NCI-H82 (cell line): ENCODE results near the gene EFCAB11.

Source experiments
- DNase-seq: peaks from one replicate; lab custom pipeline; 2025; lab: John Stamatoyannopoulos, UW

Gene EFCAB11

DNA sequence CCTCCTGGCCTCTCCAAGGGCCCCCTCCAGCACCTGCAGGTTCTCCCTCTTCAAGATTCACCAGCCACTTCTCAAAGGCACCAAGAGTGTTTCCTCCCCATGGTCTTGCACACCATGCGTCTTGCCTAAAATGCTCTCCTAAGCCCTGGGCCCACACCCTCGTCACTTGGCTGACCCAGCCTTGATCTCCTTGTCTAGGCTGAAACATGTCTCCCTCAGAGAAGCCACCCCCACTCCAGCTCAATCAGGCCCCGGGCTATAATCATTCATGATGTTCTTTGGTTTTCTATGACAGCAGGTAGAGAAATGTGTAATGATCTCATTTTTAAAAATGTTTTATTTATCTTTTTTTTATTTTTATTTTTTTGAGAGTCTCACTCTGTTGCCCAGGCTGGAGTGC is 88.1 kb downstream of the EFCAB11 start:
- DNase-seq, result no peak

GRCh38 chr14:89865153-89865552 is 89.4 kb downstream of the EFCAB11 start:
- no peak for DNase-seq

- no peak for DNase-seq
These were observed 91.7 kb downstream of the EFCAB11 start for GRCh38 chr14:89862856-89863255.

- DNase-seq, result no peak
These were observed 92.9 kb downstream of the EFCAB11 start for GRCh38 chr14:89861630-89862029.

DNA sequence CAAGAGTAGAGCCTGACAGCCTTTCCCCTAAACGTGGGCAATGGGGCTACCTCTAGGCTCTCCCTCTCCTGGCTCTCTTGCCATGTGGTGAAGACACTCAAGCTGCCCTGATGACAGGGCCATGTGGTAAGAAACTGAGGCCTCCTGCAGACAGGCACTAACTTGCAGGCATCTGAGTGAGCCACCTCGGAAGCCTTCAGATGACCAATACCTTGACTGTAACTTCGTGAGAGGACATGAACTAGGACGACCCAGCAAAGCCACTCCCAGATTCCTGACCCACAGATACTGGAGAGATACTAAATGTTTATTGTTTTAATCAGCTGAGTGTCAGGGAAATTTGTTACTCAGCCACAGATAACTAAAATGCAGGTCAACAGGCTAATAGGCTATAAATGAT is 96.4 kb downstream of the EFCAB11 start:
- DNase-seq, result no peak

- DNase-seq, result no peak
These were observed 97.6 kb downstream of the EFCAB11 start for GRCh38 chr14:89856871-89857345.

DNA sequence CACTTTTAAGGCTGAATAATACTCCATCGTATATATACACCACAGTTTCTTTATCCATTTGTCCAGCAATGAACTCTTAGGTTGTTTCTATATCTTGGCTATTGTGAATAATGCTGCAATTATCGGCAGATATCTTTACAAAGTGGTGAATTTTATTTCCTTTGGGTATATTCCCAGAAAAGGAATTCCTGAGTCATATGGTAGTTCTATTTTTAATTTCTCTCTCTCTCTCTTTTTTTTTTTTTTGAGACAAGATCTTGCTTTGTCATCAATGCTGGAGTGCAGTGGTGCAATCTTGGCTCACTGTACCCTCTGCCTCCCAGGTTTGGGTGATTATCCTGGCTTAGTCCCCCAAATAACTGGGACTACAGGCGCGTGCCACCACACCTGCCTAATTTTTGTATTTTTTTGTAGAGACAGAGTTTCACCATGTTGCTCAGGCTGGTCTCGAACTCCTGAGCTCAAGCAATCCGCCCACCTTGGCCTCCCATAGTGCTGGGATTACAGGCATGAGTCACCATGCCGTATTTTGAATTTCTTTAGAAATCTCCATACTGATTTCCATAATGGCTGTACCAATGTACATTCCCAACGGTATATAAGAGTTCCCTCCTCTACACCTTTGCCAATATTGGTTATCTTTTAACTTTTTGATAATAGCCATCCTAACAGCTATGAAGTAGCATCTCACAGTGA is 98.4 kb downstream of the EFCAB11 start:
- DNase-seq, result no peak

GRCh38 chr14:89853936-89854693 is 100.4 kb downstream of the EFCAB11 start:
- no peak for DNase-seq

DNA sequence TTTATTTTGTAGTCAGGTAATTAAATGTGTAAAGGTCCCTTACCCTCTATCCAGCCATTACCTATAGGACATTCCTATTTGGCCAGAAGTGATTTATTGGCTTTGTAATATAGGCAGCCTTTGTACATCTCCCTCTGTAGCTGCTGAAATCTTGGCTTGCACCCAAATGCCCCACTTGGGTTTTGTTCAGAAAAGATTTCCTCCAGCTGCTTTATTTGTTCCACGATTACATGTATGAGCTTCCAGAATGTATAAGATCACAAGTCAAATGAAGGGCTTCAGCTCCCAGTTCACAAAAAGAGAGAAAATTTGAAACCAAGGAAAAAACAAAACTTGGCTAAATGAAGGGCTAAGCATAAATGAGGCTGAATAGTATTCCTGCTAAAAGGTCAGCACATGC is 103.4 kb downstream of the EFCAB11 start:
- DNase-seq, result no peak

GRCh38 chr14:89849931-89850330 is 104.6 kb downstream of the EFCAB11 start:
- no peak for DNase-seq

GRCh38 chr14:89848165-89848564 is 106.4 kb downstream of the EFCAB11 start:
- peak; percentile 51 for DNase-seq

GRCh38 chr14:89845346-89845745 is 109.2 kb downstream of the EFCAB11 start:
- no peak for DNase-seq

GRCh38 chr14:89844508-89844907 is 110.0 kb downstream of the EFCAB11 start:
- DNase-seq, result no peak

DNA sequence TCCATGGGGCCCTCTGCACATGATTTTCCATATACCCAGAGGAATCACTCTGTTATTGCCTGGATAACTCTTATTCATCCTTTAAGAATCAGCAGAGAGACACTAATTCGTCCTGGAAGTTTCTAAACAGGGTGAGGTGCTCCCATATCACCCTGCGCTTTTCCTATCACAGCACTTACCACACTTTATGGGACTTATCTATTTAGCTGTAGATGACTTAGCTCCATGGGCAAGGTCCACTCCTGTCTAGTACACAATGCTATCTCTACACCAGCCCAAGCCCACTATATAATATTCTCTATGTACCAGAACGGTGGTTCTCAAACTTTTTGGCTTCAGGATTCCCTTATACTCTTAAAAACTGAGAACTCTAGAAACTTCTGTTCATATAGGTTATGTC is 111.7 kb downstream of the EFCAB11 start:
- no peak for DNase-seq

DNA sequence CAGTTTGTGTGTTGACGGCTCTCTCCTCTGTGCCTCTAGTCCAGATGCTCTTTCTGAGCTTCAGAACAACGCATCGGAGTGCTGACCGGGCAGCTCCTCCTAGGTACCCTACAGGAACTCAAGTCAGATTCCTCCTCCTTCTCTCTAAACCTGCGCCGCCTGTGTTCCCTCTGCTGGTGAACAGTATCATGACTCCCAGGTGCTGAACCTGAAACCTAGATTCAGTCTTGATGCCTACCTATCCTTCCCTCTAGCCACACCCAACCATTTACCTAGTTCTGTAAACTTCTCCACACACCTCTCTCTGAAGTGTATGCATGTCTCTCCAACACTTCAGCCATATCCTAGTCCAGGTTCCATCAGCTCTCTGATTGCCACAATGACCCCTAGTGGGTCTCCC is 112.7 kb downstream of the EFCAB11 start:
- DNase-seq, result no peak

- DNase-seq, result no peak
These were observed 117.6 kb downstream of the EFCAB11 start for GRCh38 chr14:89836830-89837469.

- DNase-seq, result no peak
These were observed 120.9 kb downstream of the EFCAB11 start for GRCh38 chr14:89833661-89834060.

GRCh38 chr14:89833120-89833532 is 121.4 kb downstream of the EFCAB11 start:
- DNase-seq, result no peak

GRCh38 chr14:89828471-89829165 is 125.9 kb downstream of the EFCAB11 start:
- DNase-seq, result no peak

- no peak for DNase-seq
These were observed 127.3 kb downstream of the EFCAB11 start for GRCh38 chr14:89827265-89827664.

- no peak for DNase-seq
These were observed 127.9 kb downstream of the EFCAB11 start for GRCh38 chr14:89826596-89826995.

- DNase-seq, result no peak
These were observed 130.8 kb downstream of the EFCAB11 start for GRCh38 chr14:89823743-89824142.
